HepG2 (cell line): ENCODE results near the gene ESPN. TPM values are rescaled to one million over a fixed set of nuclear protein-coding genes. Genes with fewer than 3 reads are reported as not detected.

ENCODE experiments used
- ATF4 ChIP-seq, 2 experiments: fragments of 450-650 bp in 1 of 2; sonication (generic) in 1 of 2; formaldehyde crosslinking; IDR thresholded peaks; 2 replicates each; pipeline versions ENCODE4 v1.5.0 to v1.8.0; 2020 to 2022; ENCODE audit warnings: mild to moderate bottlenecking in 1 of 2, missing genetic modification reagents in 1 of 2
- EEA1 ChIP-seq: sonication (generic); formaldehyde crosslinking; IDR thresholded peaks from 2 replicates; pipeline ENCODE4 v1.5.1; 2020; ENCODE audit warnings: mild to moderate bottlenecking, missing genetic modification reagents, borderline replicate concordance
- GABPA ChIP-seq, 2 experiments: IDR thresholded peaks; 2 replicates each; pipeline ENCODE4 v1.6.1; 2011 to 2016; ENCODE audit warnings: low read depth in 2 of 2, low read length in 1 of 2, missing biosample characterization in 1 of 2, missing genetic modification characterization in 1 of 2
- HES4 ChIP-seq: sonication (generic); formaldehyde crosslinking; IDR thresholded peaks from 2 replicates; pipeline ENCODE4 v1.9.0; 2021; ENCODE audit warnings: mild to moderate bottlenecking, missing genetic modification reagents, borderline replicate concordance
- HMGXB4 ChIP-seq, 2 experiments: sonication (generic) in 1 of 2; formaldehyde crosslinking in 1 of 2; IDR thresholded peaks; 2 replicates each; pipeline versions ENCODE4 v1.4.0 to v1.6.1; 2018 to 2020; ENCODE audit warnings: missing genetic modification reagents in 2 of 2, borderline replicate concordance in 1 of 2, low read depth in 1 of 2, mild to moderate bottlenecking in 1 of 2, missing biosample characterization in 1 of 2
- HNRNPL ChIP-seq: fragments of 200-400 bp; formaldehyde crosslinking; IDR thresholded peaks from 2 replicates; pipeline ENCODE4 v1.6.1; 2017; ENCODE audit warnings: mild to moderate bottlenecking, low read depth, low read length
- MAF1 ChIP-seq: sonication (generic); formaldehyde crosslinking; IDR thresholded peaks from 2 replicates; pipeline ENCODE4 v1.5.0; 2020; ENCODE audit warnings: missing genetic modification reagents, borderline replicate concordance
- POLR2AphosphoS5 ChIP-seq: IDR thresholded peaks from 2 replicates; pipeline ENCODE4 v1.6.1; 2012; ENCODE audit warnings: low read depth, low read length
- POLR2G ChIP-seq: fragments of 200-400 bp; formaldehyde crosslinking; IDR thresholded peaks from 2 replicates; pipeline ENCODE4 v1.6.1; 2018; ENCODE audit warnings: mild to moderate bottlenecking, low read depth, low read length, moderate library complexity
- RARA ChIP-seq: IDR thresholded peaks from 2 replicates; pipeline ENCODE4 v1.6.1; 2016; ENCODE audit warnings: missing genetic modification reagents, missing compliant biosample characterization
- SRF ChIP-seq: IDR thresholded peaks from 2 replicates; pipeline ENCODE4 v1.6.1; 2011; ENCODE audit warnings: mild to moderate bottlenecking, low read depth, low read length, moderate library complexity
- SSRP1 ChIP-seq: IDR thresholded peaks from 2 replicates; pipeline ENCODE4 v1.6.1; 2016; ENCODE audit warnings: control low read depth
- TAF1 ChIP-seq: sonication (generic); formaldehyde crosslinking; IDR thresholded peaks from 2 replicates; pipeline ENCODE4 v1.4.0; 2020; ENCODE audit warnings: missing genetic modification reagents
- TFAP4 ChIP-seq: sonication (generic); IDR thresholded peaks from 2 replicates; pipeline ENCODE4 v1.6.1; 2016; ENCODE audit warnings: low read depth, borderline replicate concordance
- ZBTB34 ChIP-seq: sonication (generic); formaldehyde crosslinking; IDR thresholded peaks from 2 replicates; pipeline ENCODE4 v1.8.0; 2022; ENCODE audit warnings: mild to moderate bottlenecking, missing genetic modification reagents
- ZFP90 ChIP-seq: sonication (generic); formaldehyde crosslinking; IDR thresholded peaks from 2 replicates; pipeline ENCODE4 v1.8.0; 2022; ENCODE audit warnings: missing genetic modification reagents, mild to moderate bottlenecking, inconsistent platforms, borderline replicate concordance
- ZFY ChIP-seq: sonication (generic); formaldehyde crosslinking; IDR thresholded peaks from 2 replicates; pipeline ENCODE4 v1.4.0; 2020; ENCODE audit warnings: missing genetic modification reagents
- ZNF232 ChIP-seq: sonication (generic); formaldehyde crosslinking; IDR thresholded peaks from 2 replicates; pipeline ENCODE4 v1.4.0; 2020; ENCODE audit warnings: missing genetic modification reagents, borderline replicate concordance
- ZNF329 ChIP-seq: sonication (generic); formaldehyde crosslinking; IDR thresholded peaks from 2 replicates; pipeline ENCODE4 v1.9.0; 2021; ENCODE audit warnings: low read depth, mild to moderate bottlenecking, missing genetic modification reagents
- ZNF331 ChIP-seq: sonication (generic); formaldehyde crosslinking; IDR thresholded peaks from 2 replicates; pipeline ENCODE4 v1.4.0; 2020; ENCODE audit warnings: missing genetic modification reagents
- ZNF556 ChIP-seq: sonication (generic); formaldehyde crosslinking; IDR thresholded peaks from 2 replicates; pipeline ENCODE4 v1.4.0; 2020; ENCODE audit warnings: mild to moderate bottlenecking, missing genetic modification reagents, borderline replicate concordance
- ZNF564 ChIP-seq: sonication (generic); formaldehyde crosslinking; IDR thresholded peaks from 2 replicates; pipeline ENCODE4 v1.8.1; 2023; ENCODE audit warnings: mild to moderate bottlenecking, missing genetic modification reagents
- ZNF788 ChIP-seq: sonication (generic); formaldehyde crosslinking; IDR thresholded peaks from 2 replicates; pipeline ENCODE4 v1.5.0; 2020; ENCODE audit warnings: mild to moderate bottlenecking, missing genetic modification reagents, borderline replicate concordance
- polyA plus RNA-seq, 8 experiments: library from polyadenylated mRNA; depleted of rRNA in 3 of 8; stranded (reverse) in 7 of 8; unstranded in 1 of 8; fragments of >200 nt; fragmentation: Illumina TruSeq in 4 of 8; extraction: Trizol in 4 of 8; gene quantifications; 2 replicates each; pipeline versions ENCODE4 v1.2.1 to v1.2.3, GENCODE V29; 2011 to 2016; ENCODE audit warnings: low read depth in 4 of 8, missing spikeins in 1 of 8, mixed read lengths in 1 of 8; ENCODE audit not compliant: insufficient read depth in 1 of 8
- total RNA-seq, 5 experiments: library from RNA; depleted of rRNA; stranded (reverse); fragments of >200 nt; fragmentation: Illumina TruSeq; extraction: Trizol; gene quantifications; 2 replicates each; pipeline ENCODE4 v1.2.3, GENCODE V29; 2016; ENCODE audit warnings: low read depth in 1 of 5

The ESPN gene
- total and polyA plus RNA-seq, 2 of the 13 experiments (the other 11 are each of a cell fraction or from before 2014, with no cell fraction given), result 48.6 to 54.2 TPM

GRCh38 chr1:6448749-6449631, 24.4 kb downstream of the ESPN start (continued):
- TF ChIP-seq HES4, result 0 out of 2 replicates have a peak, but pooled peaks have one; percentile 6
- TF ChIP-seq ZNF331, result no peak
- 0 out of 2 replicates have a peak, but pooled peaks have one; percentile 31 for TF ChIP-seq ZNF788 (CRISPR knock-in tag)
- TF ChIP-seq ATF4 (CRISPR knock-in tag; IDR thresholded peaks at IDR 0.05), result no peak
- 0 out of 2 replicates have a peak, but pooled peaks have one; percentile 55 for TF ChIP-seq ZBTB34 (CRISPR knock-in tag)
- TF ChIP-seq ZNF232 (CRISPR knock-in tag), result 0 out of 2 replicates have a peak, but pooled peaks have one; percentile 31
- TF ChIP-seq TFAP4, result peak; percentile 14; the same call in 1 of the 2 replicates
- no peak for TF ChIP-seq SSRP1 (CRISPR knock-in tag)
- peak; percentile 52; the same call in 1 of the 2 replicates for TF ChIP-seq POLR2G
- TF ChIP-seq ZFP90, result 0 out of 2 replicates have a peak, but pooled peaks have one; percentile 25
- TF ChIP-seq ZNF556, result peak; percentile 31; the same call in 1 of the 2 replicates
- TF ChIP-seq SRF, result no peak
- no peak for TF ChIP-seq GABPA (IDR thresholded peaks at IDR 0.05; ENCODE audit: low read depth, low read length)
- 0 out of 2 replicates have a peak, but pooled peaks have one; percentile 9 for TF ChIP-seq GABPA (CRISPR knock-in tag; IDR thresholded peaks at IDR 0.05; ENCODE audit: low read depth)
- TF ChIP-seq MAF1, result peak; percentile 42; the same call in 1 of the 2 replicates
- TF ChIP-seq ZNF564 (CRISPR knock-in tag), result 0 out of 2 replicates have a peak, but pooled peaks have one; percentile 13
- peak; percentile 21; the same call in 1 of the 2 replicates for TF ChIP-seq EEA1 (CRISPR knock-in tag)
- 0 out of 2 replicates have a peak, but pooled peaks have one; percentile 12 for TF ChIP-seq RARA (CRISPR knock-in tag)
- 0 out of 4 replicates have a peak, but pooled peaks of 1 of the 2 experiments have one; percentile 26 for TF ChIP-seq HMGXB4 (CRISPR knock-in tag; IDR thresholded peaks at IDR 0.05; ENCODE audit: borderline replicate concordance in 1 of 2, low read depth in 1 of 2)
- TF ChIP-seq ZNF329, result peak; percentile 33; the same call in 1 of the 2 replicates
- peak; percentile 51 for TF ChIP-seq POLR2AphosphoS5
- peak; percentile 8; the same call in 1 of the 2 replicates for TF ChIP-seq ZFY (CRISPR knock-in tag)
- TF ChIP-seq TAF1 (CRISPR knock-in tag), result peak; percentile 4; the same call in 1 of the 2 replicates
- TF ChIP-seq HNRNPL, result 0 out of 2 replicates have a peak, but pooled peaks have one; percentile 51
